Right hindlimb (tissue), 1 donor: ENCODE results near the gene AJM1.

Experiments used
- DNase-seq: peaks from one replicate; pipeline ENCODE4 v3.0.0-alpha.2; 2018

AJM1 gene

DNA sequence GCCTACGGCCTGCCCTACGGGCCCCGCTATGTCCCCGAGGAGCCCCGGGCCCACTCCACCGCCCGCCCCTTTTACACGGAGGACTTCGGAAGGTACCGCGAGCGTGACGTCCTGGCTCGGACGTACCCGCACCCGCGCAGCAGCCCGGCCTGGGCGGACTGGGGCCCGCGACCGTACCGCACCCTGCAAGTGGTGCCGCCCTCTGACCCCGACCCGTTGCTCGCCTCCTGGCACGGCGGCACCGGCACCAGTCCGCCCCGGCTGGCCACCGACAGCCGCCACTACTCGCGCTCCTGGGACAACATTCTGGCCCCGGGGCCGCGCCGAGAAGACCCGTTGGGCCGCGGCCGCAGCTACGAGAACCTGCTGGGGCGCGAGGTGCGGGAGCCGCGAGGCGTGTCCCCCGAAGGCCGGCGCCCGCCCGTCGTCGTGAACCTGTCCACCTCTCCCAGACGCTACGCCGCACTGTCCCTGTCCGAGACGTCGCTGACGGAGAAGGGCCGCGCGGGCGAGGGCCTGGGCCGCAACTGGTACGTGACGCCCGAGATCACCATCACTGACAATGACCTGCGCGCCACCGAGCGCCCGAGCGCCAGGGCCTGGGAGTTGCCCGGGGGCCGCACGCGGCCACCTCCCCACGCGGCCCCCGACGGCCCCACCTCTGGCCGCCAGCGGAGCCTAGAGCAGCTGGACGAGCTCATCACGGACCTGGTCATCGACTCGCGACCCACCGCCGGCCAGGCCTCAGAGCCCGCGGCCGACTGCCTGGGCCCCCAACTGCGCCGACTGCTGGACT lies 3.4 kb downstream of the AJM1 start:
- DNase-seq = no peak

DNA sequence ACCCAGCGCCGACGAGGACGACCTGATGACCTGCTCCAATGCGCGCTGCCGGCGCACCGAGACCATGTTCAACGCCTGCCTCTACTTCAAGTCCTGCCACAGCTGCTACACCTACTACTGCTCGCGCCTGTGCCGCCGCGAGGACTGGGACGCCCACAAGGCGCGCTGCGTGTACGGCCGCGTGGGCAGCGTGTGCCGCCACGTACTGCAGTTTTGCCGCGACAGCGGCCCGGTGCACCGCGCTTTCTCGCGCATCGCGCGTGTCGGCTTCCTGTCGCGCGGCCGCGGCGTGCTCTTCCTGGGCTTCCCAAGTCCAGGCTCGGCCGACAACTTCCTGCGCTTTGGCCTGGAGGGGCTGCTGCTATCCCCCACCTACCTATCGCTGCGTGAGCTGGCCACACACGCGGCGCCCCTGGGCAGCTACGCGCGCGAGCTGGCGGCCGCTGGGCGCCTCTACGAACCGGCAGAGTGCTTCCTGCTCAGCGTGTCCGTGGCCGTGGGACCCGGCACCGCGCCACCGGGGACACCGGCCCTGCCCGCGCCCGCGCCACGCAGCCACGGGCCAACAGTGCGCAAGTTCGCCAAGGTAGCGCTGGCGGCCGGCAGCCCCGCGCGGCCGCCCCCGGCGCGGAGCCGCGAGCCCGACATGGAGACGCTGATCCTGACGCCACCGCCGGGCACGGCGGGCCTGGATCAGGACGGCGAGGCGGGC lies 4.3 kb downstream of the AJM1 start:
- peak; percentile 46 for DNase-seq

DNA sequence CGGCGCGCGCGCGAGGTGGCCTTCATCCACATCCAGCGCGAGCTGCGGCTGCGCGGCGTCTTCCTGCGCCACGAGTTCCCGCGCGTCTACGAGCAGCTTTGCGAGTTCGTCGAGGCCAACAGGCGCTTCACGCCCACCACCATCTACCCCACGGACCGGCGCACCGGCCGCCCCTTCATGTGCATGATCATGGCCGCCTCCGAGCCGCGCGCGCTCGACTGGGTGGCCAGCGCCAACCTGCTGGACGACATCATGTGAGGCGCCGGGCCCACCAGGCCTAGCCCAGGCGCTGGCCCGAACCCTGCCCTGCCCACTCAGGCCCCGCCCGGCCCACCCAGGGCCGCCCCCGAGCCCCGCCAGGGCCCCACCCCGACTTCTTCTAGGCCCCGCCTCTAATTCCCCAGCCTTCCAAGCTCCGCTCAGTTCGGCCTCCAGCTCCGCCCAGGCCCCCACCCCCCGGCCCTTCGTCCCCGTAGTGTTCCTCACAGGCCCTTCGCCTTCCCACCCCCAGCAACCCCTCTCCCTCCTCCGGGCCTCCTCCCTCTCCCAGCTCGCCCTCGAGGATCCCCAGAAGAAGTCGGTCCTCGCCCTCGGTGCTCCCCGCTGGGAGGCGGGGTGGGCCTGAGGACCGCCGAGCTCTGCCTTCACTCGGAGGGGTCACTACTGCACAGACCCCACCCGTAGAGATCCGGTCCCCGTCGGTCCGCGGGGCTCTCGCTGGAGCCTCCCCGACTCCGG lies 5.0 kb downstream of the AJM1 start:
- peak; percentile 89 for DNase-seq

DNA sequence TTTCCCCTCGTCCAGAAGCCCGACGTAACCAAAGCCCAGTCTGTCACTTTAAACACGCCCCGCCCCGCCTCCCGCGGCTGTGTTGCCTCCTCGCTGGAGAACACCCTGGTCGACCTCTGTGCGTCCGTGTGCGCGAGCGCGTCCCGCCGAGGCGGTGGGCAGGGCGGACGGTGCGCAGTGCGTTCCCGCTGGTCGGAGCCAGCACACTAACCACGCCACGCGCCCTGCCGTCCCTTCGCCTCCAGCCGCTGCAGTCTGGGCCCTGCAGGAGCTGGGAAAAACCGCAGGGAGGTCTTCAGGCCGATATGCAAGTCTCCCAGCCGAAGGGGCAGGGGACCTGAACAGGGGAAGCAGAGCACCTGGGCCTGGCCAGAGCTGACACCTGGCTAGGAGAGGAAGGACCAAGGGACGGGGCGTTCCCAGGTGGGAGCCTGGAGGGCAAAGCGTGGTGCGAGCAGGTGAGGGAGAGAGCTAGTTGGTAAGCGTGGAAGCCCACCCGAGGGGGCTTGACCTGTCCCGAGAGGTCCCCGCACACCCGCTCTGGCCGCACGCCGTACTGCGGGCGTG lies 5.6 kb downstream of the AJM1 start:
- peak; percentile 91 for DNase-seq

DNA sequence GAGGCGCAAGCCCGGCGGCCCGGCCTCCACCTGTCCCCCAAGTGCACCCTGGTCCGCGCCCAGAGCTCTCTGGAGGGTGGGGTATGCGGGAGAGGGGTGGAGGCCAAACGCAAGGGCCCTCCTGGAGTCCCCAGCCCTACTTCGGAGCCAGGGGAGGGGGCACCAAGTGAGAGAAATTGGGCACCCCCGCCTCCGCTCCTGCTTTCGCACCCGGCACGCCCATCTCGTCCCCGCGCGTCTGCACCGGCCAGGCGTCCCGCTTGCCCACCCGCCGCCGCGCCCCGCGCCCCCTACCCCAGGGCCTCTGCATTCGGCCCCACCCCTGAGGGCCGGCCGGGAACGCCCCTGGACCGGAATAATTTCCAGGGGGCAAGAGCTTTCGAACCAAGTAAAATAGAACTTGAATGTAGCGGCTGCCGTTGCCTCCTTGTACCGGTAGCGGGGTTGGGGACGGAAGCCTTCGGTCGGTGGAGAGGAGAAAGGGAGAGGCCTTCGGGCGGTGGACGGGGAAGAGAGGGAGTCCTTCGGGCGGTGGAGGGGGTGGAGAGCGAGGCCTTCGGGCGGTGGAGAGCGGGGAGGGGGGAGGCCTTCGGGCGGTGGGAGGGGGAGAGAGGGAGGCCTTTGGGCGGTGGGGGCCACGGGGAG lies 6.2 kb downstream of the AJM1 start:
- no peak for DNase-seq

DNA sequence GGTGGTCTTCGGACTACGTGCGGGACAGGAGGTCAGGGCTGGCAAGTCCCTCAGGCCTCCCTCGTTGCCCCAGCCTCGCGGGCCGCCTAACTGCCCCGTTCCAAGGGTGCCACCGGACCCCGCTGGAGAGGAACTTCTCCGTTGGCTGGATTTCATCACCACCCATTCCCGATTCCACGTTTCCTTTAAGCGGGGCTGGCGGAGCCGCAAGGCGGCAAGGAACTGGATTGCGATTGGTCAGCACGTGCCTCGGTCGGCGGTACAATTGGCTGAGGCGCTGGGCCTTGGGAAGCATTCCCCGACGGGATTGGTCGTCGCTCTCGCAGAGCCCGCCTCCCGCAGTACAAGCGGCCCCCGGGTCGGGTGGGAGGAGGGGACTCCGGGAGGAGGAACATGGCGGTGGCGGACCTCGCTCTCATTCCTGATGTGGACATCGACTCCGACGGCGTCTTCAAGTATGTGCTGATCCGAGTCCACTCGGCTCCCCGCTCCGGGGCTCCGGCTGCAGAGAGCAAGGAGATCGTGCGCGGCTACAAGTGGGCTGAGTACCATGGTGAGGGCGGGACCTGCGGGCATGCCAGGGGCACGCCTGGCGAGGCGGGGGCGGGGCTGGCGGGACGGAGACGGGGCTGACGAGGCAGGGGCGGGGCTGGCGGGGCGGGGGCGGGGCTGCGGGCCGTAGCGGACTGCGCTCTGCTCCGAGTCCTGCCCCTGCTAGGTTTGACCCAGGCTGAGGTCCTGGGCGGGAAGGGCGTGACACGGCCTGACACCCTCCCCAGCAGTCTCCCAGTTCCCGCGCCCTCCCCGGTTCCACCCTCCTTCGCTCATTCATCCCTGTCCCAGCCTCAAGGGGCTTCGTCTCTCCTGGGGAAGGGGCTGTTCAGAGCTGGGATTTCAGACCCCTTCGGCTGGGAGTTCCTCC lies 7.0 kb downstream of the AJM1 start, which contains the start of gene PHPT1:
Gene PHPT1 (plus strand): TSS at position 372 of the 922 bp plus-strand sequence. CDS start 22 bp downstream, at position 394.
- peak; percentile 99 for DNase-seq

DNA sequence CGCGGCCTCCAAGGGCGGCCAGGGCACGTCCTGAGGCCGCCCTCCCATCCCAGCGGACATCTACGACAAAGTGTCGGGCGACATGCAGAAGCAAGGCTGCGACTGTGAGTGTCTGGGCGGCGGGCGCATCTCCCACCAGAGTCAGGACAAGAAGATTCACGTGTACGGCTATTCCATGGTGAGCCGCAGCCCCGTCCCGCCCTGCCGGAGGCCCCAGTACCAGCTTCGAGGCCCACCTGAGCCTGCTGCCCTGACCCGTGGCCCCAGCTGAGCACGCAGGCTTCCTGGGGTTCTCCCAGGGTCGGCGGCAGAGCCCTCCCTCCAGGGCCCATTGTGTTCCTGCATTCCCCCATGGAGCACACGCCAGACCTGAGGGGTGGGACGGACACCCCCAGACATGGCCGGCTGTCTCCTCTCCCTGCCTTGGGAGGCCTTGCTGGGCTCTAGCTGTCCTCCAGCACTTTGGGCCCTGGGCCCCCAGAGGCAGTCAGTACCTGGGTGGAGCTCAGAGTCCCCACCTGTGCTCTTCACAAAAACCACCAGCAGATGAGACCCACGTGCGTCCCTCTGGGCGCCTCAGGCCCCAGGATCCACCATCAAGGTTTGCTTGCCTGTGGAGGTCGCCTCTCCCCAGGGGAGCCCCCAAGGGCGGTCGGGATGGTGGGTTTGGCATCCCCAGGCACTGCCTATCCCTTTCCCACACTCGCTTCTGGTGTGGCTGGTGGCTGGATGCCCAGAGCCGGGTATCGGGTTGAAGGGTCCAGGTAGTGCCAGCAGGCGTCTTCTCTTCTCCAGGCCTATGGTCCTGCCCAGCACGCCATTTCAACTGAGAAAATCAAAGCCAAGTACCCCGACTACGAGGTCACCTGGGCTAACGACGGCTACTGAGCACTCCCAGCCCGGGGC lies 7.9 kb downstream of the AJM1 start:
- peak; percentile 40 for DNase-seq

DNA sequence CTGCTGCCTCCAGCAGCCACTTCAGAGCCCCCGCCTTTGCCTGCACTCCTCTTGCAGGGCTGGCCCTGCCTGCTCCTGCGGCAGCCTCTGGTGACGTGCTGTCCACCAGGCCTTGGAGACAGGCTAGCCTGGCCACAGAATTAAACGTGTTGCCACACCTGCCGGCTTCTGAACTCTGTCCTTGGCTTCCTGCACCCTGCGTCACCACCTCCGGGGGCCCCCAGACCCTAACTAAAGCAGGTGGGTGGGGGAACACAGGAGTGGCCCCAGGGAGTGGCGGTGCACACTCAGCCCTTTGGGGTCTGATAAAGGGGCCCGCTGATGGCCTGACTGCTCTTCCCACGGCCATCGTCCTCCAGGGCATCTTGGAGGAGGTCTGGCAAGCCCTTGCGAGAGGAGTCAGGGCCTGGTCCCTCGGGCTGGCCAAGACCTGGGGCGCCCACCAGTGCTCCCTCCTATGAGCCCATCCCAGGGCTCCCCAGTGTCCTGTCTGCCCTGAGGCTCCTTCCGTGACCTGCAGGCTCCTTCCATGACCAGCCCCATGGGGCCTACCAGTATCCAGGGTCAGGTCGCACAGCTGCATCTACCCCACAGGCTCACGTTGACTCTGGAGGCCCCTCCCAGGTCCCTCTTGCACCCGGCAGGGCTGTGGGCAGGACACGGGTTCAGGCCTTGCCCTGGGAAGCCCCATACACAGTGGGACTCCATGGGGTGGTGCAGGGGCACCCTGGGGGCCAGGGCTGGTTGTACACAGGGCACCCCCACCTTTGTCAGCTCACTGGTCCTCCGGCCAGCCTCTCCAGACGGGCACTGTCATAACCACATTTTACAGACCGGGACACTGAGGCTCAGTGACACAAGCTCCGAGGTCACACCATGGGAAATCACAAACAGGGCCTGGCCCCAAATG lies 8.8 kb downstream of the AJM1 start:
- DNase-seq = peak; percentile 33

DNA sequence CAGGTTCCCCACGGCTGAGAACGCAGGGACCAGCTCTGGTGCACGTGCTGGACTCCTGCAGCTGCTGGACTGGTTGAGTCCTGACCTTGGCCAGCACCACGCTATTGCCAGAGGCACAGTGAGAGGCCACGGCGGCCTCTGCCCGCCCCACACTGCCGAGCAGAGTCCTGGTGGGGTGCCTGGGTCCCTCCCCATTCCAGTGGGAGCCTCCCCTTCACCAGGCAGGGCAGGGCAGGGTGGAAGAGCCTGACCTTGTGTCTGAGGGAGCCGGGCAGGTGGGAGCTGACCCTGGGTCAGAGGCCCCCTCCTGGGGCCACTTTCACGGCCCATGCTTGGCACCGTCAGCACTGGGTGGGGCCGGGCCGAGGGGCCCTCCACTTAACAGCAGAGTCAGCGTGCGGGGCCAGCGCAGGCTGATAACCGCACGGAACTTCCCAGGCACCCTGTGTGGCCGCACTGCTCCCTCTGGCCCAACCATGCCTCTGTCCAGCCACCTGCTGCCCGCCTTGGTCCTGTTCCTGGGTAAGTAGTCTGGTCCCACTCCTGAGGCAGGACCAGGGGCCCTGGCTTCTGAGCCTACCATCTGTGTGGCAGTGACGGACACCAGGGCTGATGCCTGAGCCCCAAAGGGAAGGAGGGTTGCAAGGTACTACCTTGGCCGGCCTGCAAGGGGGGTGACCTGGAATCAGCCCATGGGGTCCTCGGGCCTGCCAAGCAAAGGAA lies 9.8 kb downstream of the AJM1 start, which contains the start of gene MAMDC4:
Gene MAMDC4 (plus strand): TSS at position 406 of the 723 bp plus-strand sequence. CDS start 71 bp downstream, at position 477.
- peak; percentile 24 for DNase-seq

DNA sequence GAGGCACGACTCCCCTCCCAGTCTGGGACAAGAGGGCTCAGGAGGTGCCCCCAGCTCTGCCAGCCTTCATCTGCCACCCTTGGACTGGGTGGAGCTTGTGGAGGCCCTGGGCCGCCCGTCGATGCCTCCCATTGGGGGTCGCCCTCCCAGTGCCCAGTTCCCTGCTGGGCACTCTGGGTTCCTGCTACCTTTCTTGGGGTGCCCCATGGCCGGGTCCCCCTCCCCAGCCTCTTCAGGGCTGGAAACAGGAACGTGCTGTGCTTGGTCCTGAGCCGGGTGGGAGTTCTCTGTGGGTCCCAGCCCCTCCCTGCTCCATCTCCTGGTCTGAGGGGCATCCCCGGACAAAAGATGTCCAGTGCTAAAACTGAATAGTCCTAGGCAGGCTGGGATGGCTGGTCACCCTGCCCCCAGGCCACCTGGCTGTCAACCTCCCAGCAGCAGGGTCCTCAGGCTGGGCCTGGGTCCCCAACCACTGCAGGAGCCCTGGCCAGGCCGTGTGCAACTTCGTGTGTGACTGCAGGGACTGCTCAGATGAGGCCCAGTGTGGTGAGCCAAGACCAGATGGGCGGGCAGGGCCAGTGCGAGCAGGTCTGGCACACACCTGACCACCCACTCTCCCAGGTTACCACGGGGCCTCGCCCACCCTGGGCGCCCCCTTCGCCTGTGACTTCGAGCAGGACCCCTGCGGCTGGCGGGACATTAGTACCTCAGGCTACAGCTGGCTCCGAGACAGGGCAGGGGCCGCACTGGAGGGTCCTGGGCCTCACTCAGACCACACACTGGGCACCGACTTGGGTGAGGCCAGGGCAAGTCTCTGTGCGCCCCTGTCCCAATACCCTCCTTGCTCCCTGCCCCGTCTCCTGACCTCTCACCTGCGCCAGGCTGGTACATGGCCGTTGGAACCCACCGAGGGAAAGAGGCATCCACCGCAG lies 10.7 kb downstream of the AJM1 start:
- peak; percentile 31 for DNase-seq

DNA sequence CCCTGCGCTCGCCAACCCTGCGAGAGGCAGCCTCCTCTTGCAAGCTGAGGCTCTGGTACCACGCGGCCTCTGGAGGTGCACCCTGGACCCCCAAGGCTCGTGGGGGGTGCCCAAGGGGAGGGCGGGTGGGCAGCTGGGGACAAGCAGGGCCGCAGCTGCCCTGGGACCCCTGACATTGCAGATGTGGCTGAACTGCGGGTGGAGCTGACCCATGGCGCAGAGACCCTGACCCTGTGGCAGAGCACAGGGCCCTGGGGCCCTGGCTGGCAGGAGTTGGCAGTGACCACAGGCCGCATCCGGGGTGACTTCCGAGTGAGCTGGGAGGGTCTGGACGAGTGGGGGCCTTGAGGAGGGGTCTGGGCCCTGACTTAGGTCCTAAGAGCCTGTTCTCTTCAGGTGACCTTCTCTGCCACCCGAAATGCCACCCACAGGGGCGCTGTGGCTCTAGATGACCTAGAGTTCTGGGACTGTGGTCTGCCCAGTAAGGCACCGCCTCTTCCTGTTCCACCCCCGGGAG lies 11.4 kb downstream of the AJM1 start:
- no peak for DNase-seq

DNA sequence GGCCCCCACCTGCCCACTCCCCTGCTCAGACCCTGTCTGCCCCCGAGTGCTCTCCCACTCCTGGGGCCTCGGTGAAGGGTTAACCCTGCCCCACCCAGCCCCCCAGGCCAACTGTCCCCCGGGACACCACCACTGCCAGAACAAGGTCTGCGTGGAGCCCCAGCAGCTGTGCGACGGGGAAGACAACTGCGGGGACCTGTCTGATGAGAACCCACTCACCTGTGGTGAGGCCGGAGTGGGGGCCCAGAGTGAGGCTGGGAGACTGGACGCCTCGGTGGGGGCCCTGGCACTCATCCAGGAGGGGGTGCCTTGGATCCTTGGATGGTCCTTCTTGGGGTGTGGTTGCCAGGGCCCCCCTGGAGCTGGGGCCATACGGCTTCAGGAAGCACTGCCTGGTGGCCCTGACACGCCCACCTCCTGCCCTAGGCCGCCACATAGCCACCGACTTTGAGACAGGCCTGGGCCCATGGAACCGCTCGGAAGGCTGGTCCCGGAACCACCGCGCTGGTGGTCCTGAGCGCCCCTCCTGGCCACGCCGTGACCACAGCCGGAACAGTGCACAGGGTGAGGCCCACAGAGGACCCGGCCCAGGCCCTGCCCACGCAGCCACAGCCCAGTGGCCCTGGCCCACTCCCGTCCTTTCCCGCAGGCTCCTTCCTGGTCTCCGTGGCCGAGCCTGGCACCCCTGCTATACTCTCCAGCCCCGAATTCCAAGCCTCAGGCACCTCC lies 12.0 kb downstream of the AJM1 start:
- peak; percentile 27 for DNase-seq

DNA sequence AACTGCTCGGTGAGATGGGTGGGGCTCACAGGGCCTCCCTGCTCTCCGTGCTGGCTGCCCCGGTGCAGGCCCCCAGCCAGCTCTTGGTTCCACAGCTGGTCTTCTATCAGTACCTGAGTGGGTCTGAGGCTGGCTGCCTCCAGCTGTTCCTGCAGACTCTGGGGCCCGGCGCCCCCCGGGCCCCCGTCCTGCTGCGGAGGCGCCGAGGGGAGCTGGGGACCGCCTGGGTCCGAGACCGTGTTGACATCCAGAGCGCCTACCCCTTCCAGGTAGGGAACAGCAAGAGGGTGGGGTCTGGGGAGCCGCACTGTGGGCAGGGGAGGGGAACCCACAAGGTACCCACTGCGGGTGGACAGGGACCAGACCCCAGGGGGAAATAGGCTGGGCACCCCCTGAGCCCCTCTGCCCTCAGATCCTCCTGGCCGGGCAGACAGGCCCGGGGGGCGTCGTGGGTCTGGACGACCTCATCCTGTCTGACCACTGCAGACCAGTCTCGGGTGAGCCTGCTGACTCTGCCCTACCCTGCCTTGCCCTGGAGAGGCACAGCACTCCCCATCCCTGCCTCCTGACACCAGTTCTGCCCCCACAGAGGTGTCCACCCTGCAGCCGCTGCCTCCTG lies 12.7 kb downstream of the AJM1 start:
- peak; percentile 34 for DNase-seq

DNA sequence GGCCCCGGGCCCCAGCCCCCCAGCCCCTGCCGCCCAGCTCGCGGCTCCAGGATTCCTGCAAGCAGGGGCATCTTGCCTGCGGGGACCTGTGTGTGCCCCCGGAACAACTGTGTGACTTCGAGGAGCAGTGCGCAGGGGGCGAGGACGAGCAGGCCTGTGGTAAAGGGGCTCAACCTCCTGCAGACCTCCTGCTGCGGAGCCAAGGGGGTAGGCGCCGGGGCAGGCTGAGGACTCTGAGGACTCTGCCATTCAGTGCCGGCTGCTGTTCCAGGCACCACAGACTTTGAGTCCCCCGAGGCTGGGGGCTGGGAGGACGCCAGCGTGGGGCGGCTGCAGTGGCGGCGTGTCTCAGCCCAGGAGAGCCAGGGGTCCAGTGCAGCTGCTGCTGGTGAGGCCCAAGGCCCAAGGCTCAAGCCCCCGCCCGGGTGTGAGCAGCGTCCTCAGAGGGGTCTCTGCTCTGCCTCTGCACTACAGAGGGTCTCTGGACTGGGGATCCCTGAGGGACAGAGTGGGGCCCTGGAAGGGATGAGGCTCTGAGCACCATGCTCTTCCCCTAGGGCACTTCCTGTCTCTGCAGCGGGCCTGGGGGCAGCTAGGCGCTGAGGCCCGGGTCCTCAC lies 13.3 kb downstream of the AJM1 start:
- DNase-seq = peak; percentile 37

DNA sequence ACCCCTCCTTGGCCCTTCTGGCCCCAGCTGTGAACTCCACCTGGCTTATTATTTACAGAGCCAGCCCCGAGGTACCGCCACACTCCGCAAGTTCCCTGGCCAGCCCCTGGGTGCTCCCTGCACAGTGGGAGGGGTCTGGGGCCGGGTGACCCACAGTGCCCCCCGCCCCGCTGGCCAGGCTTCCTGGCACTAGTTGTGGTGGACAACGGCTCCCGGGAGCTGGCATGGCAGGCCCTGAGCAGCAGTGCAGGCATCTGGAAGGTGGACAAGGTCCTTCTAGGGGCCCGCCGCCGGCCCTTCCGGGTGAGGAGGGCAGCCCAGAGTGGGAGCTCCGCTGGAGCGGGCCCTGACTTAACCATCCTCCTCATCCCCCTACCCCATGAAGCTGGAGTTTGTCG lies 13.8 kb downstream of the AJM1 start:
- DNase-seq = no peak
